Neural cell (in vitro differentiated cells): ENCODE measurements around the gene UPF3A.

Experiments used
- CTCF ChIP-seq: fragments of 450-650 bp; IDR thresholded peaks from 2 replicates; pipeline ENCODE4 v1.5.1; 2014; ENCODE audit warnings: antibody characterized with exemption, mild to moderate bottlenecking, moderate library complexity; ENCODE audit not compliant: poor library complexity, severe bottlenecking
- EZH2 ChIP-seq: fragments of 200-600, 300-800 bp; shearing (Covaris generic), sonication (generic); IDR thresholded peaks from 2 replicates; pipeline ENCODE4 v1.6.1; 2014; ENCODE audit warnings: antibody characterized with exemption, low read length, borderline replicate concordance, mild to moderate bottlenecking; ENCODE audit not compliant: insufficient read depth, poor library complexity, severe bottlenecking
- POLR2AphosphoS5 ChIP-seq: IDR thresholded peaks from 2 replicates; pipeline ENCODE4 v1.6.1; 2012
- RAD21 ChIP-seq: fragments of 450-650 bp; conservative IDR thresholded peaks from 2 replicates; pipeline ENCODE4 v1.6.1; 2014; ENCODE audit warnings: antibody characterized with exemption, mild to moderate bottlenecking, moderate library complexity
- REST ChIP-seq: IDR thresholded peaks from 2 replicates; pipeline ENCODE4 v1.6.1; 2012; ENCODE audit warnings: borderline replicate concordance
- TAF1 ChIP-seq: IDR thresholded peaks from 2 replicates; pipeline ENCODE4 v1.6.1; 2012; ENCODE audit warnings: low read depth

- TF ChIP-seq CTCF: no peak
- no peak for TF ChIP-seq TAF1
- TF ChIP-seq POLR2AphosphoS5: no peak
- no peak for TF ChIP-seq EZH2
- TF ChIP-seq RAD21: no peak
- TF ChIP-seq REST: no peak
These were observed 57.6 kb downstream of the UPF3A start for GRCh38 chr13:114338959-114339358.
